KOPT-K1 (cell line): ENCODE data around the gene CD40LG.

Experiments used
- H3K27ac ChIP-seq: fragments of 200-600 bp; sonication (generic); 2 replicates; pipeline ENCODE4 v1.5.1; 2016; ENCODE audit warnings: antibody characterized with exemption, mild to moderate bottlenecking, low read depth, low read length; ENCODE audit not compliant: poor library complexity, severe bottlenecking
- H3K36me3 ChIP-seq: fragments of 200-600 bp; sonication (generic); 2 replicates; pipeline ENCODE4 v1.5.1; 2017; ENCODE audit warnings: antibody characterized with exemption, mild to moderate bottlenecking, low read length, moderate library complexity; ENCODE audit not compliant: insufficient read depth
- H3K9me3 ChIP-seq: fragments of 200-600 bp; sonication (generic); 2 replicates; pipeline ENCODE4 v1.5.1; 2017; ENCODE audit warnings: antibody characterized with exemption, low read length, mild to moderate bottlenecking; ENCODE audit not compliant: insufficient read depth, poor library complexity, severe bottlenecking

CD40LG gene

DNA sequence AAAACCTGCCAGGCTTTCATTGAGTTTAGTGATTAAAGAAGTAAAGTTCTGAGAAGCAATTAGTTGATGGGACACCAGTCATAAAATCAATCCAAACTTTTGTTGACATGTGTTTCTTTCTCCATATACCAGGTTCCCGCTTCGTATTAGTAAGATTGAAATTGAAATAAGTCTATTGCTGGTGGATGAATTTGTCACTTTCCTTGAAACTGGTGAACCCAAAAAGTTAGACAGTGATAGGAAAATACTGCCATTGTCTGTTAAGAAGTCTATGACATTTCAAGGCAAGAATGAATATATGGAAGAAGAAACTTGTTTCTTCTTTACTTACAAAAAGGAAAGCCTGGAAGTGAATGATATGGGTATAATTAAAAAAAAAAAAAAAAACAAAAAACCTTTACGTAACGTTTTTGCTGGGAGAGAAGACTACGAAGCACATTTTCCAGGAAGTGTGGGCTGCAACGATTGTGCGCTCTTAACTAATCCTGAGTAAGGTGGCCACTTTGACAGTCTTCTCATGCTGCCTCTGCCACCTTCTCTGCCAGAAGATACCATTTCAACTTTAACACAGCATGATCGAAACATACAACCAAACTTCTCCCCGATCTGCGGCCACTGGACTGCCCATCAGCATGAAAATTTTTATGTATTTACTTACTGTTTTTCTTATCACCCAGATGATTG lies at the start of gene CD40LG:
CD40LG (plus strand) TSS at position 482 of the 684 bp plus-strand sequence; CDS start at position 573, 91 bp downstream.
- Histone ChIP-seq H3K27ac (peak within 1 kb of the TSS; percentile 91), H3K36me3 (peaks cover 27% of the 10 kb centered on the region), H3K9me3 (no peaks in the 10 kb centered on the region)

DNA sequence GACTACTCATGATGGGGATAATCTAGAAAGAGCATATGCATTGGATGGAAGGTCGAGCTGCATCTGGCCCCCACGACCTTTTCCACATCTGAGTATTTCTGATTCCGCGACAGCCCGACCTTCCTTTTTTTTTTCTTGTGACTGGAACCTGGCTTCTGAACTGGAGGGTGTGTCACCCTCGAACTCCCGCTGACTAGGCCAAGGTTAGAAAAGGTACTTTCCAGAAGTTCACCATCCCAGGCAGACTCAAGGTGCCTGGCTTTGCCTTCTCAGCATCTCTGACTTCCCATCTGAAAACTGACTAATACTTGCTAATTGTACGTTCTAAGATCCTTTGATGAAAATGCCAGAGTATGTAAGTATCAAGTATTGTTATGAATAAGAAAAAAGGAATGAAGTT lies 49.3 kb upstream of the CD40LG start:
- no peaks in the 10 kb centered on the region for H3K9me3 ChIP-seq
- H3K27ac ChIP-seq = no peak overlapping the region
- H3K36me3 ChIP-seq = no peaks in the 10 kb centered on the region

- Histone ChIP-seq H3K36me3 (no peaks in the 10 kb centered on the region), H3K9me3 (no peaks in the 10 kb centered on the region), H3K27ac (no peak overlapping the region)
Observed at GRCh38 chrX:136600059-136600458, 47.9 kb upstream of the CD40LG start.

DNA sequence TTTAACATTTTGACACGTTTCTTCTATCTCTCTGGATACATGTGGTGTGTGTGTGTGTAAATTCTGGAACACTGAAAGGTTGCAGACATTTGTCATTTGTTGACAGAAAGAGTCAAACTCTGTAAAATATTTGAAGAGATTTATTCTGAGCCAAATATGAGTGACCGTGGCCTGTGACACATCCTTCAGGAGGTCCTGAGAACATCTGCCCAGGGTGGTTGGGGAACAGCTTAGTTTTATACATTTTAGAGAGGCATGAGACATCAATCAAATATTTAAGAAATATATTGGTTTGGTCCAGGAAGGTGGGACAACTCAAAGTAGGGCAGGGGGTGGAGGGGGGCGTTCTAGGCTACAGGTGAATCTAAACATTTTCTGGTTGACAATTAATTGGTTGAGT lies 40.7 kb upstream of the CD40LG start:
- no peaks in the 10 kb centered on the region for H3K36me3 ChIP-seq
- peak overlapping the region; percentile 76 for H3K27ac ChIP-seq
- H3K9me3 ChIP-seq = no peaks in the 10 kb centered on the region

DNA sequence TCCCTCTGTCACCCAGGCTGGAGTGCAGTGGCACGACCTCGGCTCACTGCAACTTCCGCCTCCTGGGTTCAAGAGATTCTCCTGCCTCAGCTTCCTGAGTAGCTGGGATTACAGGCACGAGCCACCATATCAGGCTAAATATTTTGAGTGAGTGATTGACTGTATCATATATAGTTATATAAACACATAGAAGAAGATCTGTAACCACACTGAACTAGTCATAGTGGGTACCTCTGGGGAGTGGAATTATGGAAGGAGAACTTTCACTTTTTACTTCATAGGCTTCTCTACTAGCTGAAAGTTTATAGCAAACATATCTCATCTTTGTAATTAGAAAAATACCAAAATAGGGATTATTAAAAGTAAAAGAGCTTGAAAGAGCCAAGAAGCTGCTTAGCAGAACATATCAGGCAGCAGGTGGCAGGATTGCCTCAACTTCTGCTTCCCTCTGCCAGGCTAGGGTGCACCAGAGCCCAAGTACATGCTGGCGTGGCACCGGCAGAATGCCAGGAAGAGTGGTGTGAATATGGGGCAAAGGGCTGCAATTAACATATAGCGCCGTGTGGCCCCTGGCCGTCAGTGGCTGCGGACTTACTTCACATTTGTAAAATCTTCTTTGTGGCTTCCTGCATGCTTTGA lies 39.5 kb upstream of the CD40LG start:
- no peaks in the 10 kb centered on the region for H3K9me3 ChIP-seq
- H3K36me3 ChIP-seq = no peaks in the 10 kb centered on the region
- peak overlapping the region; percentile 76 for H3K27ac ChIP-seq

GRCh38 chrX:136616987-136617685 lies 30.8 kb upstream of the CD40LG start:
- Histone ChIP-seq H3K36me3 (no peaks in the 10 kb centered on the region), H3K27ac (peak overlapping the region; percentile 81), H3K9me3 (no peaks in the 10 kb centered on the region)

DNA sequence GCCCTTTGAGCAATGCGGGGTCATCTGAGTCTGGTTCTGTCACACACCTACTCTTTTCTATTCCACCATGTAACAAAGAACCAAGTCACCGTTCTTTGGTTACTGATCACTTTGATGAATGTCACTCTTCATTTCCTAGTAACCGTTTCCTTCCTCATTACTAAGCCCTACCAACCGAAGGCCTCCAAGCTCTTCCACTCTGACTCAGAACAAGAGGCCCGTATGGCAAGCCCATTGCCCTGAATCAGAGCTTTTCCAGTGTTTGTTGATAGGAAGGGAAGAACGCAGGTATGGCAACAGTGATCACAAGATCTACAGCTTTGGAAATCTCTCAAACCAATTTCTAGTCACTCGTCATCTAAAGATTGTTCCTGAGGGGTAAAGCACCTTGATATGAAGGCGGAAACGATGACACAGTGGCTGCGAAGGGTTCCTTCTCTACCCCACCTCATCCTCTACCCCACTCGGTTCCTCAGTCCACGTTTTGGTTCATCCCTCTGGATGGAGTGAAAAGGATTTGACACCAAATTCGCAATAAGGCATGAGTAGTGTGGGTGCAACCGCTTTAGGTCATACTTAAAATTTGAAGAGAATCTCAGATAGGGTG lies 28.0 kb upstream of the CD40LG start:
- no peaks in the 10 kb centered on the region for H3K9me3 ChIP-seq
- H3K27ac ChIP-seq = peak overlapping the region; percentile 81
- H3K36me3 ChIP-seq = no peaks in the 10 kb centered on the region

GRCh38 chrX:136620780-136621179 lies 27.2 kb upstream of the CD40LG start:
- H3K36me3 ChIP-seq = no peaks in the 10 kb centered on the region
- no peaks in the 10 kb centered on the region for H3K9me3 ChIP-seq
- peak overlapping the region; percentile 81 for H3K27ac ChIP-seq

GRCh38 chrX:136622568-136622967 lies 25.4 kb upstream of the CD40LG start:
- Histone ChIP-seq H3K27ac (peak overlapping the region; percentile 62), H3K9me3 (no peaks in the 10 kb centered on the region), H3K36me3 (no peaks in the 10 kb centered on the region)

GRCh38 chrX:136623396-136623795 lies 24.6 kb upstream of the CD40LG start:
- Histone ChIP-seq H3K27ac (peak overlapping the region; percentile 62), H3K9me3 (no peaks in the 10 kb centered on the region), H3K36me3 (no peaks in the 10 kb centered on the region)

DNA sequence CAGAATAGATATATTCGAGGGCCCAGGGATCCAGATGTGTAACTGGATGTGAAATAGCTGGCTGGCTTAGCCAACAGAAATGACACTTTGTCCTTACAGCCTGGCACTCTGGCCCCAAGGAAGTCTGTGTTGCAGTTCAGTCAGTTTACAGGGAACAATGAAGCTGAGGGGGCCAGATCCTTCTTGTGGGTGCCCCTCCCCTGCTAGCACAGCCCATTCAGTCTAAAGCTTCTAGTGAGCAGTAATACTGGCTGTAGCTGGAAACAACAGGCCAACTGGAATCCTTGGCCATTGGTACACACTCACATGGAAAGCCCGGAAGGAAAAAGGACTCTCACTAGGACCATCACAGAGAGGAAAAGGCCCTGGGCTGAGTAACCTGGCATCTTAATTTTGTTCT lies 22.7 kb upstream of the CD40LG start:
- no peaks in the 10 kb centered on the region for H3K9me3 ChIP-seq
- H3K36me3 ChIP-seq = no peaks in the 10 kb centered on the region
- no peak overlapping the region for H3K27ac ChIP-seq

DNA sequence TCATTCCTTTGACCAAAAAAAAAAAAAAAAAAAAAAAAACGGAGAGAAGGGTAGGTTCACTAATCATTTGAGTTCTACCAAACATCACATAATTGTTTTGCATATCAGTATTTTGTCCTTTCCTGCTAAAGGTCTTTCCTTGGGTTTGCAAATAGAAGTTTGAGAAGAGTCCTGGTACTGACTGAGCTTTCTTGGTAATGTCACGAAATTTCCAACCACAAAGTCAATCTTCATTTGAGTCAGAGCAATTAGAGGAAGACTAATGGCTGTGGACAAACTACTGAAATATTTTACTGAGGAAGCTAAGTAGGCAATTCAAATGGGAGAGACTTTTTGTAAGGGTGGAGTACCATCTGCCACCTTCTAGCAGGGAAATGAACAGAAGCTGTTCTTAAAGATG lies 21.7 kb upstream of the CD40LG start:
- Histone ChIP-seq H3K36me3 (no peaks in the 10 kb centered on the region), H3K27ac (peak overlapping the region; percentile 42), H3K9me3 (no peaks in the 10 kb centered on the region)

DNA sequence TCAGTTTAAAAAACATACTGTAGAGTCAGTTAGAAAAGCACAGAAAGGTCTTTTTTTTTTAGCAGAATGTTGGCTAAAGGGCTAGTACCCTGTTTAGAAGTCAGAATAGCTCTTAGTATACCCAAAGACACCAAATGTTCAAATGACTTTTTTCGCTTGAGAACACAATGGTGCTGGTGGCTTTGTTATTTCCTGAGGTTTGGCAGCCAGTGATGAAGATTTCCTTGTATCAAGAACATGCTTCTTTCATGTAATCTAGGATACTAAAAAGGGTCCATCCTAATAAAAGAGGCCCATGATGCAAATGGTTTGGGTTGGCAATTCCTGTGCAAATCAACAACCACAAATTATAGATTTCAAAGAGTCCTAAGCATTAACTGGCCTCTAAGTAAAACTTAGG lies 21.1 kb upstream of the CD40LG start:
- no peaks in the 10 kb centered on the region for H3K9me3 ChIP-seq
- H3K27ac ChIP-seq = peak overlapping the region; percentile 42
- no peaks in the 10 kb centered on the region for H3K36me3 ChIP-seq

DNA sequence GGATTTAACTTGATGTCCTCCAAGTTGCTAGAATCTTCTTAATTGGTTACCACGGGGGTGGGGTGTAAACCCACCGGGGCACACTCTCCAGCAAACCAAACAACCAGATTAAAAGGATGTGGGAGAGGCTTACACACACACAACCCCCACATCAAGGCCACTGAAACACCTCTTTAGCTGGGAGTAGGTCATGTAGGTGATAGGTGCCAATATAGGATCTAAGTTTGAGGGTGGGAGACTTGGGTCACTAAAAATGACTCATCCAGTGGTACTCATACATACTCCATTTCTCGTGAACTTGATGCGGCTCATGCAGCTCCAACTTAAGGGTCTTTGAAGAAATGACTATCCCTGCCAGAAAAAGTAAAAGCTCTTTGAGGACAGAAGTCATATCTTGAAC lies 20.5 kb upstream of the CD40LG start:
- no peaks in the 10 kb centered on the region for H3K36me3 ChIP-seq

GRCh38 chrX:136629084-136629750 lies 18.7 kb upstream of the CD40LG start:
- H3K36me3 ChIP-seq = no peaks in the 10 kb centered on the region
- peak overlapping the region; percentile 70 for H3K27ac ChIP-seq
- no peaks in the 10 kb centered on the region for H3K9me3 ChIP-seq

More for the DNA sequence above, 20.5 kb upstream of the CD40LG start:
- Histone ChIP-seq H3K27ac (peak overlapping the region; percentile 42), H3K9me3 (no peaks in the 10 kb centered on the region)
